Panc1 (cell line): ENCODE measurements around the gene SPDYE6. TPM values are rescaled to one million over a fixed set of nuclear protein-coding genes. Genes with fewer than 3 reads are reported as not detected.

Experiments
- ATAC-seq: fragments of 200-7000 bp; cut with Tn5 transposase; 2 replicates; pipeline ENCODE4 v1.9.1; 2020; ENCODE audit warnings: mild to moderate bottlenecking, moderate library complexity
- BruUV-seq: library from RNA; stranded (reverse); fragments of 400-500 nt; replicated peaks from 2 replicates; lab custom pipeline; 2021; lab: Mats Ljungman, UMichigan
- CTCF ChIA-PET: fragments of 300-600 bp; sonication (Branson Sonifier 250); formaldehyde crosslinking; loops from one replicate; lab custom pipeline; 2022; ENCODE audit warnings: antibody characterized with exemption; lab: Charles Lee
- POLR2A ChIA-PET: fragments of 300-600 bp; sonication (Branson Sonifier 250); formaldehyde crosslinking; loops from one replicate; lab custom pipeline; 2022; ENCODE audit warnings: antibody characterized with exemption; lab: Charles Lee
- DNase-seq: peaks from one replicate; pipeline ENCODE4 v3.0.0-alpha.2; 2010; ENCODE audit warnings: low read depth, low spot score
- H3K27ac ChIP-seq: 2 replicates; pipeline ENCODE4 v1.5.1; 2011; ENCODE audit warnings: mild to moderate bottlenecking, low read length, inconsistent platforms
- H3K27me3 ChIP-seq: fragments of 200-500 bp; sonication (Bioruptor generic); 2 replicates; pipeline ENCODE4 v1.6.0; 2014; ENCODE audit warnings: low read length, inconsistent platforms; ENCODE audit not compliant: control insufficient read depth, insufficient read depth
- H3K36me3 ChIP-seq: fragments of 200-500 bp; sonication (Bioruptor generic); 2 replicates; pipeline ENCODE4 v1.5.1; 2014; ENCODE audit warnings: inconsistent platforms, mild to moderate bottlenecking, low read length, moderate library complexity; ENCODE audit not compliant: control insufficient read depth, insufficient read depth
- H3K4me1 ChIP-seq: 2 replicates; pipeline ENCODE4 v1.5.1; 2011; ENCODE audit warnings: inconsistent platforms, mild to moderate bottlenecking, low read length, moderate library complexity; ENCODE audit not compliant: control insufficient read depth, insufficient read depth
- H3K4me3 ChIP-seq, 2 experiments: 2 replicates each; pipeline ENCODE4 v1.5.1; 2011 to 2012; ENCODE audit warnings: low read depth in 2 of 2, low read length in 2 of 2, mild to moderate bottlenecking in 2 of 2, inconsistent platforms in 1 of 2, moderate library complexity in 1 of 2
- H3K9me3 ChIP-seq: fragments of 200-500 bp; sonication (Bioruptor generic); 2 replicates; pipeline ENCODE4 v1.5.1; 2014; ENCODE audit warnings: low read depth, mild to moderate bottlenecking, inconsistent platforms, low read length, moderate library complexity; ENCODE audit not compliant: control insufficient read depth, insufficient read depth
- POLR2AphosphoS5 ChIP-seq: IDR thresholded peaks from 2 replicates; pipeline ENCODE4 v1.6.1; 2012; ENCODE audit warnings: mild to moderate bottlenecking, low read depth, low read length, moderate library complexity
- SIN3A ChIP-seq: IDR thresholded peaks from 2 replicates; pipeline ENCODE4 v1.6.1; 2012; ENCODE audit warnings: low read depth, mild to moderate bottlenecking, low read length, moderate library complexity, borderline replicate concordance; ENCODE audit not compliant: insufficient read depth
- TCF7L2 ChIP-seq: IDR thresholded peaks from 2 replicates; pipeline ENCODE4 v1.6.1; 2011; ENCODE audit warnings: mild to moderate bottlenecking, low read depth, low read length, inconsistent platforms
- in situ Hi-C: cut with HindIII; loops from 2 replicates; pipeline ENCODE4 v1.10.0; 2016; ENCODE audit warnings: low sequenced_read_pairs, low pct_unique_long_range_greater_than_20kb
- intact Hi-C: fragments of 100-400 bp; cut with micrococcal nuclease; formaldehyde crosslinking; loops from one replicate; pipeline ENCODE4 v1.10.0; 2022; ENCODE audit not compliant: unreplicated experiment
- total RNA-seq: library from RNA; stranded (reverse); gene quantifications from one replicate; pipeline ENCODE4 v1.2.1, GENCODE V29; 2021; ENCODE audit not compliant: unreplicated experiment
- TF ChIP-seq, protein P1 (sequence below), 2 experiments: IDR thresholded peaks; 2 replicates each; pipeline ENCODE4 v1.6.1; 2011 to 2012; ENCODE audit warnings: low read depth in 2 of 2, control low read depth in 1 of 2, low read length in 1 of 2, mild to moderate bottlenecking in 1 of 2, moderate library complexity in 1 of 2; ENCODE audit not compliant: insufficient read depth in 1 of 2
- TF ChIP-seq, protein P2 (sequence below): fragments of 450-650 bp; IDR thresholded peaks from 2 replicates; pipeline ENCODE4 v1.5.1; 2017; ENCODE audit warnings: mild to moderate bottlenecking

SPDYE6 gene
- total RNA-seq, 1 experiment from 2014 or later: not detected

DNA sequence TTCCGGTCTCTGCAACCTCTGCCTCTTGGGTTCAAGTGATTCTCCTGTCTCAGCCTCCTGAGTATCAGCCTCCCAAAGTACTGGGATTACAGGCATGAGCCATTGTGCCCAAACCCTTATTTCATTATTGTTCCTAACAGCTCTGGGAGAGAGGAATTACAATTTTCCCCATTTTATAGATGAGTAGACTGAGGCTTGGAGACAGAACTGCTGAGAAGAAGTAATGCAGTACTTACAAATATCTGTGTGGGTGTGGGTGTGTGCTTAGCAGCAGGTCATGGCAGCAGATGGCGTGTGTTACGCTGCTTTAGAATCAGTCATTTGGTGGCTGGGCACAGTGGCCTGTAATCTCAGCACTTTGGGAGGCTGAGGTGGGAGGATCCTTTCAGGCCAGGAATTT lies 47.3 kb upstream of the SPDYE6 start:
- ATAC-seq (no peak), DNase-seq (no peak)
- no peak overlapping the region for H3K27ac ChIP-seq
- ChIA-PET CTCF (no interaction called here), POLR2A (no interaction called here)
- intact Hi-C loops (no loop called here), in situ Hi-C loops (no loop called here)
- H3K9me3 ChIP-seq: no peaks in the 10 kb centered on the region
- peaks cover 23% of the 10 kb centered on the region for H3K36me3 ChIP-seq
- H3K27me3 ChIP-seq: no peaks in the 10 kb centered on the region
- TF ChIP-seq, protein P1, sequence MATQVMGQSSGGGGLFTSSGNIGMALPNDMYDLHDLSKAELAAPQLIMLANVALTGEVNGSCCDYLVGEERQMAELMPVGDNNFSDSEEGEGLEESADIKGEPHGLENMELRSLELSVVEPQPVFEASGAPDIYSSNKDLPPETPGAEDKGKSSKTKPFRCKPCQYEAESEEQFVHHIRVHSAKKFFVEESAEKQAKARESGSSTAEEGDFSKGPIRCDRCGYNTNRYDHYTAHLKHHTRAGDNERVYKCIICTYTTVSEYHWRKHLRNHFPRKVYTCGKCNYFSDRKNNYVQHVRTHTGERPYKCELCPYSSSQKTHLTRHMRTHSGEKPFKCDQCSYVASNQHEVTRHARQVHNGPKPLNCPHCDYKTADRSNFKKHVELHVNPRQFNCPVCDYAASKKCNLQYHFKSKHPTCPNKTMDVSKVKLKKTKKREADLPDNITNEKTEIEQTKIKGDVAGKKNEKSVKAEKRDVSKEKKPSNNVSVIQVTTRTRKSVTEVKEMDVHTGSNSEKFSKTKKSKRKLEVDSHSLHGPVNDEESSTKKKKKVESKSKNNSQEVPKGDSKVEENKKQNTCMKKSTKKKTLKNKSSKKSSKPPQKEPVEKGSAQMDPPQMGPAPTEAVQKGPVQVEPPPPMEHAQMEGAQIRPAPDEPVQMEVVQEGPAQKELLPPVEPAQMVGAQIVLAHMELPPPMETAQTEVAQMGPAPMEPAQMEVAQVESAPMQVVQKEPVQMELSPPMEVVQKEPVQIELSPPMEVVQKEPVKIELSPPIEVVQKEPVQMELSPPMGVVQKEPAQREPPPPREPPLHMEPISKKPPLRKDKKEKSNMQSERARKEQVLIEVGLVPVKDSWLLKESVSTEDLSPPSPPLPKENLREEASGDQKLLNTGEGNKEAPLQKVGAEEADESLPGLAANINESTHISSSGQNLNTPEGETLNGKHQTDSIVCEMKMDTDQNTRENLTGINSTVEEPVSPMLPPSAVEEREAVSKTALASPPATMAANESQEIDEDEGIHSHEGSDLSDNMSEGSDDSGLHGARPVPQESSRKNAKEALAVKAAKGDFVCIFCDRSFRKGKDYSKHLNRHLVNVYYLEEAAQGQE (IDR thresholded peaks at IDR 0.05; ENCODE audit: insufficient read depth in 1 of 2, low read depth in 2 of 2, low read length in 1 of 2): no peak
- TF ChIP-seq, protein P2, sequence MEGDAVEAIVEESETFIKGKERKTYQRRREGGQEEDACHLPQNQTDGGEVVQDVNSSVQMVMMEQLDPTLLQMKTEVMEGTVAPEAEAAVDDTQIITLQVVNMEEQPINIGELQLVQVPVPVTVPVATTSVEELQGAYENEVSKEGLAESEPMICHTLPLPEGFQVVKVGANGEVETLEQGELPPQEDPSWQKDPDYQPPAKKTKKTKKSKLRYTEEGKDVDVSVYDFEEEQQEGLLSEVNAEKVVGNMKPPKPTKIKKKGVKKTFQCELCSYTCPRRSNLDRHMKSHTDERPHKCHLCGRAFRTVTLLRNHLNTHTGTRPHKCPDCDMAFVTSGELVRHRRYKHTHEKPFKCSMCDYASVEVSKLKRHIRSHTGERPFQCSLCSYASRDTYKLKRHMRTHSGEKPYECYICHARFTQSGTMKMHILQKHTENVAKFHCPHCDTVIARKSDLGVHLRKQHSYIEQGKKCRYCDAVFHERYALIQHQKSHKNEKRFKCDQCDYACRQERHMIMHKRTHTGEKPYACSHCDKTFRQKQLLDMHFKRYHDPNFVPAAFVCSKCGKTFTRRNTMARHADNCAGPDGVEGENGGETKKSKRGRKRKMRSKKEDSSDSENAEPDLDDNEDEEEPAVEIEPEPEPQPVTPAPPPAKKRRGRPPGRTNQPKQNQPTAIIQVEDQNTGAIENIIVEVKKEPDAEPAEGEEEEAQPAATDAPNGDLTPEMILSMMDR: no peak
- TF ChIP-seq TCF7L2 (no peak), POLR2AphosphoS5 (no peak), SIN3A (no peak)
- BruUV-seq: no TSS peak
- H3K4me3 ChIP-seq: no peak overlapping the region
- H3K4me1 ChIP-seq: no peaks in the 10 kb centered on the region

DNA sequence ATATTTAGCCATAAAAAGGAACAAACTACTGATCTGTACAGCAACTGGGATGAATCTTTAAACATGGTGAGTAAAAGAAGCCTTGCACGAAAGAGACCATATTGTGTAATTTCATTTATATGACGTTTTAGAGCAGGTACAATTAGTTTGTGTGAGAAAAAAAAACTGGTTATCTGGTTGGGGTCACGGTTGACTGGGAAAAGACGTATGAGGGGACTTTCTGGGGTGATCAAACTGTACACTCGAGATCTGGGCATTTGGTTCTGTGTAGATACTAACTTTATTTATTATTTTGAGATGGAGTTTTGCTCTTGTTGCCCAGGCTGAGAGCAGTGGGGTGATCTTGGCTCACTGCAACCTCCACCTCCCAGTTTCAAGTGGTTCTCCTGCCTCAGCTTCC lies 44.1 kb upstream of the SPDYE6 start:
- peaks cover 9% of the 10 kb centered on the region for H3K36me3 ChIP-seq
- no peak for DNase-seq
- H3K4me3 ChIP-seq: no peak overlapping the region
- no TSS peak for BruUV-seq
- TF ChIP-seq, protein P1 (IDR thresholded peaks at IDR 0.05; ENCODE audit: insufficient read depth in 1 of 2, low read depth in 2 of 2, low read length in 1 of 2): no peak
- TF ChIP-seq SIN3A (no peak), POLR2AphosphoS5 (no peak), TCF7L2 (no peak)
- TF ChIP-seq, protein P2: no peak
- ChIA-PET CTCF (no interaction called here), POLR2A (no interaction called here)
- peaks cover 6% of the 10 kb centered on the region; the same call in 1 of the 2 replicates for H3K4me1 ChIP-seq
- in situ Hi-C loops: no loop called here
- no peaks in the 10 kb centered on the region for H3K9me3 ChIP-seq
- intact Hi-C loops: no loop called here
- no peak overlapping the region for H3K27ac ChIP-seq
- no peaks in the 10 kb centered on the region for H3K27me3 ChIP-seq
- ATAC-seq: no peak
